ENCODE results near the gene KLHL29. TPM values are rescaled to one million over a fixed set of nuclear protein-coding genes. Genes with fewer than 3 reads are reported as not detected.

The KLHL29 gene
- total RNA-seq, 1 experiment from 2014 or later, result 2.4 TPM

DNA sequence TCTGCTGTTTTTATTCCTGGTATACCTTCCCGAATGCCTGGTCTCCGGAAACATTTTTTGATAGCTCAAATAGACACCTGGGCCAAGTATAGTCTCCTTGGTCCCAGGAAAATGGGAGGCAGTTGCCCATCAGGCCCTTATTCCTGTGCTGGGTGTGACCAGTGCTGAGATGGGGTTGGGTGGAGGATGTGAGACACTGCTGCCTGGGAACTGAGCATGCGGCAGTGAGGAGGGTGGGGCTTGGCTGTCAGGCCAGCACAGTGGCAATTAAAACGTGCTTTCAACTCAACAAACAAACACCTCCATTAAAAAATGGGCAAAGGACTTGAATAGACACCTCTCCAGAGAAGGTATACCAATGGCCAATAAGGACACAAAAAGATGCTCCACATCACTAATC is 12.5 kb downstream of the KLHL29 start:
- H3K36me3 Mint-ChIP-seq (ENCODE audit: insufficient read depth in 1 of 3, low read depth in 3 of 3), result no peaks in the 10 kb centered on the region
- no peak overlapping the region for H3K23ac ChIP-seq (ENCODE audit: insufficient read length, low read depth, low read length)

More for the DNA sequence above, 12.5 kb downstream of the KLHL29 start:
- H3K79me2 ChIP-seq (ENCODE audit: insufficient read depth, low read length), result no peaks in the 10 kb centered on the region
- no peaks in the 10 kb centered on the region for H3K23me2 ChIP-seq (ENCODE audit: insufficient read length, low read depth, low read length, poor library complexity, severe bottlenecking)
- H4K8ac ChIP-seq (replicated peaks; ENCODE audit: insufficient read length, low read depth, low read length), result no peak overlapping the region
- no CpG with 5 or more reads among the region's 4 CpGs for WGBS (ENCODE audit: extremely low coverage, insufficient read length, low lambda C conversion rate)
- no peak for DNase-seq
- H3K27ac ChIP-seq (ENCODE audit: insufficient read length, low read depth, low read length), result no peak overlapping the region
- no peak overlapping the region for H3K56ac ChIP-seq (ENCODE audit: insufficient read length, low read depth, low read length)
- H3K4me1 ChIP-seq (ENCODE audit: insufficient read depth, low read length), result no peaks in the 10 kb centered on the region
- TF ChIP-seq, protein P1, sequence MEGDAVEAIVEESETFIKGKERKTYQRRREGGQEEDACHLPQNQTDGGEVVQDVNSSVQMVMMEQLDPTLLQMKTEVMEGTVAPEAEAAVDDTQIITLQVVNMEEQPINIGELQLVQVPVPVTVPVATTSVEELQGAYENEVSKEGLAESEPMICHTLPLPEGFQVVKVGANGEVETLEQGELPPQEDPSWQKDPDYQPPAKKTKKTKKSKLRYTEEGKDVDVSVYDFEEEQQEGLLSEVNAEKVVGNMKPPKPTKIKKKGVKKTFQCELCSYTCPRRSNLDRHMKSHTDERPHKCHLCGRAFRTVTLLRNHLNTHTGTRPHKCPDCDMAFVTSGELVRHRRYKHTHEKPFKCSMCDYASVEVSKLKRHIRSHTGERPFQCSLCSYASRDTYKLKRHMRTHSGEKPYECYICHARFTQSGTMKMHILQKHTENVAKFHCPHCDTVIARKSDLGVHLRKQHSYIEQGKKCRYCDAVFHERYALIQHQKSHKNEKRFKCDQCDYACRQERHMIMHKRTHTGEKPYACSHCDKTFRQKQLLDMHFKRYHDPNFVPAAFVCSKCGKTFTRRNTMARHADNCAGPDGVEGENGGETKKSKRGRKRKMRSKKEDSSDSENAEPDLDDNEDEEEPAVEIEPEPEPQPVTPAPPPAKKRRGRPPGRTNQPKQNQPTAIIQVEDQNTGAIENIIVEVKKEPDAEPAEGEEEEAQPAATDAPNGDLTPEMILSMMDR (conservative IDR thresholded peaks at IDR 0.05), result no peak
- H4K20me1 ChIP-seq (ENCODE audit: control insufficient read depth, insufficient read depth, insufficient read length), result peaks cover 2% of the 10 kb centered on the region
- Mint-ChIP-seq H3K4me1 (peaks cover 14 to 17% of the 10 kb centered on the region in 2 experiments), H3K4me3 (no peak overlapping the region), H3K27ac (no peak overlapping the region), H3K9me3 (no peaks in the 10 kb centered on the region), H3K27me3 (ENCODE audit: low read depth) (peaks cover 4% of the 10 kb centered on the region)
- no peak overlapping the region for H3K4ac ChIP-seq (ENCODE audit: low read depth, low read length)
- H2AFZ ChIP-seq (ENCODE audit: low read length), result no peak overlapping the region
- H2AK5ac ChIP-seq (ENCODE audit: insufficient read length, low read length), result no peak overlapping the region
- no peak overlapping the region for H2BK20ac ChIP-seq (ENCODE audit: low read depth, low read length, poor library complexity, severe bottlenecking)
- no peaks in the 10 kb centered on the region for H3K27me3 ChIP-seq (ENCODE audit: insufficient read depth, low read length)
- H3T11ph ChIP-seq (ENCODE audit: low read length), result no peak overlapping the region
- H2BK5ac ChIP-seq (ENCODE audit: insufficient read length, low read length), result no peak overlapping the region
- H2BK12ac ChIP-seq (ENCODE audit: insufficient read length, low read depth, low read length), result no peak overlapping the region
- H3K4me2 ChIP-seq (ENCODE audit: insufficient read depth, insufficient read length, low read length), result no peak overlapping the region
- no peaks in the 10 kb centered on the region for H3K9me3 ChIP-seq (ENCODE audit: control insufficient read depth, low read depth, low read length)
- H3K79me1 ChIP-seq (ENCODE audit: insufficient read depth, low read depth, low read length, poor library complexity, severe bottlenecking), result no peaks in the 10 kb centered on the region
- H4K5ac ChIP-seq (ENCODE audit: insufficient read length, low read depth, low read length), result no peak overlapping the region
- H3K18ac ChIP-seq (ENCODE audit: insufficient read length, low read depth, low read length), result no peak overlapping the region
- H3K14ac ChIP-seq (ENCODE audit: insufficient read depth, low read length), result no peak overlapping the region
- no peak overlapping the region for H4K91ac ChIP-seq (ENCODE audit: insufficient read length, low read depth, low read length)
- H2BK15ac ChIP-seq (ENCODE audit: low read depth, low read length), result no peak overlapping the region
- H3K9ac ChIP-seq (ENCODE audit: extremely low read depth, insufficient read length, low read length), result no peak overlapping the region
- H2BK120ac ChIP-seq (ENCODE audit: low read depth, low read length, poor library complexity, severe bottlenecking), result no peak overlapping the region
